NT2/D1 (cell line): ENCODE results near the gene SBF2.
"Not testable (repeated sequence)": the region's sequence is repeated elsewhere in the genome, so short reads cannot be mapped to it uniquely, and the experiment has no call there.

Source experiments
- DNase-seq: peaks from one replicate; pipeline ENCODE4 v3.0.0-alpha.2; 2011; ENCODE audit warnings: low read depth, low spot score
- H3K27me3 ChIP-seq: 2 replicates; pipeline ENCODE4 v1.6.0; 2011; ENCODE audit warnings: mild to moderate bottlenecking; ENCODE audit not compliant: insufficient read length, insufficient read depth
- H3K36me3 ChIP-seq: 2 replicates; pipeline ENCODE4 v1.6.1; 2011; ENCODE audit warnings: mild to moderate bottlenecking, low read length, mixed read lengths; ENCODE audit not compliant: insufficient read depth, insufficient read length
- H3K4me1 ChIP-seq: 2 replicates; pipeline ENCODE4 v1.5.1; 2011; ENCODE audit not compliant: insufficient read depth, insufficient read length
- H3K4me3 ChIP-seq: 2 replicates; pipeline ENCODE4 v1.5.1; 2011; ENCODE audit warnings: low read depth; ENCODE audit not compliant: insufficient read length
- H3K9ac ChIP-seq: 2 replicates; pipeline ENCODE4 v1.6.0; 2011; ENCODE audit warnings: low read depth; ENCODE audit not compliant: insufficient read length
- H3K9me3 ChIP-seq: 2 replicates; pipeline ENCODE4 v1.5.1; 2011; ENCODE audit warnings: mild to moderate bottlenecking, low read length; ENCODE audit not compliant: insufficient read depth
- SUZ12 ChIP-seq: IDR thresholded peaks from 2 replicates; pipeline ENCODE4 v1.6.1; 2011; ENCODE audit not compliant: insufficient read length, insufficient read depth; ENCODE audit errors: extremely low read depth
- YY1 ChIP-seq: IDR thresholded peaks from 2 replicates; pipeline ENCODE4 v1.6.1; 2011; ENCODE audit not compliant: insufficient read length, insufficient read depth
- ZNF274 ChIP-seq: IDR thresholded peaks from 2 replicates; pipeline ENCODE4 v1.6.1; 2011; ENCODE audit warnings: mild to moderate bottlenecking, low read depth, low read length

The SBF2 gene

DNA sequence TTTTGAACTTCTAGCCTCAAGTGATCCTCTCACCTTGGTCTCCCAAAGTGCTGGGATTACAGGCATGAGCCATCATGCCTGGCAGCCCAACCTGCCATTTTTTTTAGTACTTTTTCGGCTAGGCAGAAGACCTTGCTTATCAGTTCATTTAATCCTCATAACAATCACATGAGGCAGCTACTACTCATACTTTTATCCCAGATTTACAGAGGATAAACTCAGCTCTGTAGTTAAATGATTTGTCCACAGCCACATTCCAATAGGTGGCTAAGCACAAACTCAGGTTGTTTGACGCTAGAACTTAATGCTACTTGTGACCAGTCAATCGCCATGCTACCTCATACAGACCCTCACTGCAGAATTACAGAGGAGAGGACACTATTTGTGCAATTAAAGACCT, 28.1 kb downstream of the SBF2 start:
- no peaks in the 10 kb centered on the region for H3K36me3 ChIP-seq
- H3K9me3 ChIP-seq: no peaks in the 10 kb centered on the region
- TF ChIP-seq SUZ12 (no peak), YY1 (no peak), ZNF274 (no peak)
- H3K4me3 ChIP-seq: no peak overlapping the region
- H3K9ac ChIP-seq: no peak overlapping the region
- DNase-seq: no peak
- H3K27me3 ChIP-seq: no peaks in the 10 kb centered on the region
- H3K4me1 ChIP-seq: no peaks in the 10 kb centered on the region

GRCh38 chr11:10264716-10265115, 29.3 kb downstream of the SBF2 start:
- not testable (repeated sequence) for H3K9ac ChIP-seq, H3K27me3 ChIP-seq, H3K36me3 ChIP-seq, H3K4me3 ChIP-seq, H3K4me1 ChIP-seq, H3K9me3 ChIP-seq, DNase-seq

DNA sequence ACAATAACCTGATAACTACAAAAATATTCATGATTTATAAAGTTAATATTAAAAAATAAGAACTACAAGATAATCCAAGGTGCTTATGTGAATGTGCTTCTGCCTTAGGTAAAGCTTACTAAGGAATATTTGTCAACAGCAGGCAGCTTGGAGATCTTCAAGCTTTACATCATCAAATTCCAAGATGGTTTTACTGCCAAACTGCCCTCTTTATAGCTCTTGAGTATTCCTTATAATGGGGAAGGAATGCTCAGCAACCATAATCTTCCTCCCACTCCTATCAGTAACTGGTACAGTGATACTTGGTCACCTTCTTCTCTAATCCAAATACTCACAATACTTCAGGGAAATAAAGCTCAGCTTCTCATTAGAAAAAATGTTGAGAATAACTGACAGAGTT, 30.1 kb downstream of the SBF2 start:
- no peak for TF ChIP-seq YY1
- TF ChIP-seq ZNF274: no peak
- no peak for TF ChIP-seq SUZ12
- DNase-seq: no peak
- Histone ChIP-seq H3K4me1 (no peaks in the 10 kb centered on the region), H3K9ac (no peak overlapping the region), H3K9me3 (no peaks in the 10 kb centered on the region), H3K36me3 (no peaks in the 10 kb centered on the region), H3K27me3 (no peaks in the 10 kb centered on the region), H3K4me3 (no peak overlapping the region)

GRCh38 chr11:10261821-10262220, 32.2 kb downstream of the SBF2 start:
- no peaks in the 10 kb centered on the region for H3K4me1 ChIP-seq
- no peaks in the 10 kb centered on the region for H3K36me3 ChIP-seq
- no peaks in the 10 kb centered on the region for H3K27me3 ChIP-seq
- no peak overlapping the region for H3K9ac ChIP-seq
- TF ChIP-seq SUZ12 (no peak), ZNF274 (no peak), YY1 (no peak)
- DNase-seq: no peak
- H3K4me3 ChIP-seq: no peak overlapping the region
- no peaks in the 10 kb centered on the region for H3K9me3 ChIP-seq

DNA sequence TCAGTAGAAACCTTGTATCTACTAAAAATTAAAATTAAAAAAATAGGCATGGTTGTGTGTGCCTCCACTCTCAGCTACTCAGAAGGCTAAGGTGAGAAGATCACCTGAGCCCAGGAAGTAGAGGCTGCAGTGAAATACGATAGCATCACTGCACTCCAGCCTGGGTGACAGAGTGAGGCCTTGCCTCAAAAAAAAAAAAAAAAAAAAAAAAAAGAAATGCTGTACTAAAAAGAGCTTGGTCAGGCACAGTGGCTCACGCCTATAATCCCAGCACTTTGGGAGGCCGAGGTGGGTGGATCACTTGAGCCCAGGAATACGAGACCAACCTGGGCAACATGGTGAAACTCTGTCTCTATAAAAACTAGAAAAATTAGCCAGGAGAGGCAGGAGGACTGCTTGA, 36.5 kb downstream of the SBF2 start:
- Histone ChIP-seq H3K27me3 (no peaks in the 10 kb centered on the region), H3K36me3 (no peaks in the 10 kb centered on the region), H3K4me3 (no peak overlapping the region), H3K9me3 (no peaks in the 10 kb centered on the region), H3K4me1 (no peaks in the 10 kb centered on the region), H3K9ac (no peak overlapping the region)
- no peak for DNase-seq
- TF ChIP-seq YY1: no peak
- TF ChIP-seq ZNF274: no peak

- no peaks in the 10 kb centered on the region for H3K36me3 ChIP-seq
- 0 out of 2 replicates have a peak, but pooled peaks cover 2% of the 10 kb centered on the region for H3K9me3 ChIP-seq
- no peak for DNase-seq
- no peaks in the 10 kb centered on the region for H3K4me1 ChIP-seq
- TF ChIP-seq YY1: no peak
- no peak overlapping the region for H3K4me3 ChIP-seq
- no peak overlapping the region for H3K9ac ChIP-seq
- no peaks in the 10 kb centered on the region for H3K27me3 ChIP-seq
These were observed 38.5 kb downstream of the SBF2 start for GRCh38 chr11:10255388-10256125.

DNA sequence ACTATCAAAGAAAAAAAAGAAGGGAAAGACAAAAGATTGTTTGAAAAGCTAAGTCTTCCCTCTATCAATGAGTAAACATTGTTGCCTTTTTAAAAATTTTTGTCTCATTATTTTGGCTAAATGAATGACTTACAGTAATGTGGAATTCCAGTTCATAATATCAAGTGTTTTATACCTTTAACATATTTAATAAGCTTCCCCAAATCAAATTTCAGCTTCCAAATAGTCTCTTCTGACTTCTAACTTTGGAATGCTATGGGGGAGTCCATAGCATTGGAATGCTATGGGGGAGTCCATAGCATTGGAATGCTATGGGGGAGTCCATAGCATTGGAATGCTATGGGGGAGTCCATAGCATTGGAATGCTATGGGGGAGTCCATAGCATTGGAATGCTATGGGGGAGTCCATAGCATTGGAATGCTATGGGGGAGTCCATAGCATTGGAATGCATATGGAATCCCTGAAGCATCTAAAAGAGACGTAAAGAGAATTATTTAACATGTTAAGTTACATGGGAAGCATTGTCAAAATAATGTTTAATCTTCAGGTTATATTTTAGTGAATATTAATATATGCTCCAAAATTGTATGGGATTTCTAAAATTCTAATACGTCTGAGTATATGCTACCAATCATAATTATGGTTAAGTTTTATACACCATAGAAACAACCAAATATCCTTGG, 44.4 kb downstream of the SBF2 start:
- peaks cover 23% of the 10 kb centered on the region for H3K9me3 ChIP-seq
- not testable (repeated sequence) for H3K4me1 ChIP-seq, H3K4me3 ChIP-seq, H3K36me3 ChIP-seq, H3K9ac ChIP-seq, DNase-seq, H3K27me3 ChIP-seq

DNA sequence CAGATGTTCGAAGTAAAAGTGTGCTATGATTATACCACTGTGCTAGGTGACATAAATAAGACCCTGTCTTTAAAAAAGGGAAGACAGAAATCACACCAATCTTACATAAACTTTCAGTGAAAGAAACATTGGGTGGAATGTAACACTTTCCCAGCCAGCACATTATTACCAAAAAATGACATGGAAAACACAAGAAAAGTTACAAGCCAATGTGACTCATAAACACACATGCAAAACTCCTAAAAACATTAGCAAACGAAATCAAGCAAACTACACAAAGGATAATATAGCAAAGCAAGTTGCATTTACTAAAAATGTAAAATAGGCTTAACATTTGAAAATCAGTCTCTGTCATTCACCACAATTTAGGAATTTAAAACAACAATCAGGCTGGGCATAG, 47.0 kb downstream of the SBF2 start:
- no peak for TF ChIP-seq ZNF274
- no peak for TF ChIP-seq YY1
- no peaks in the 10 kb centered on the region for H3K27me3 ChIP-seq
- peaks cover 23% of the 10 kb centered on the region for H3K9me3 ChIP-seq
- no peak for DNase-seq
- H3K4me3 ChIP-seq: no peak overlapping the region
- no peaks in the 10 kb centered on the region for H3K4me1 ChIP-seq
- H3K36me3 ChIP-seq: no peaks in the 10 kb centered on the region
- no peak overlapping the region for H3K9ac ChIP-seq
